HG03060 (cell line): ENCODE data around the gene PCDH12.

ENCODE experiments used
- ATAC-seq: cut with Tn5 transposase; IDR thresholded peaks from one replicate; pipeline ENCODE4 v1.9.1; 2021; ENCODE audit warnings: low read depth, moderate number of reproducible peaks; ENCODE audit not compliant: unreplicated experiment

The PCDH12 gene

DNA sequence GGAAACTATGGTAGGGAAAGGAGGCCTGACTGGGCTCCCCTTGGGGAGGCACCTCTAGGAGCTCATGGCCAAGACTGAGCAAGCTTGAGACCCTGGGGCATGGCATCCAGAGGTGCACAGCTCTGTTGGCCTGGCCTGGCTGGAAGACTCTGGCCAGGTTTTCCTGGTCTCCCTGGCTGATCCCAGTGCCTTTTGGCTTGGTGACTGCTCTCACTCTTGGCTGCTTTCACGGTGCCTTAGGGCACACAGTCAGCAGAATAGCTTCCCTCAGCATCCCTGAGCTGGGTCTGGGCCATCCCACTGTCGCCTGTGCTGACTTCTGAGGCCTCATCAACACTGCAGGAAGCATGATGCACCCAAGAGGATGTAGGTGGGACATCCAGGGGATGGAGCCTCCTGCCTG, 47.7 kb downstream of the PCDH12 start:
- no peak for ATAC-seq

DNA sequence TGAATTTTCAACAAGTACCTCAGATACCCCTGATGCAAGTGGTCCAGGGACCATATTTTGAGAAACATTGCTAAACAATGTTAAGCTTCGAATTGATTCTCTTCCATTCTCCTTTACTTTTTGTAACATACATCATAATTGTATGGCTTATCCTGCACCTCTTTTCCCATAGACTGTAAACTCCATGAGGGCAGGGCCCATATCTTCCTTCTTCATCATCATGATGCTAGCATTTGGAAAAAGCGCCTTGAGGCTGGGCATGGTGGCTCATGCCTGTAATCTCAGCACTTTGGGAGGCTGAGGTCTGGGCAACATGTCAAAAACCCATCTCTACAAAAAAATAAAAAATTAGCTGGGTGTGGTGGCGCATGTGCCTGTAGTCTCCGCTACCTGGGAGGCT, 48.8 kb downstream of the PCDH12 start:
- no peak for ATAC-seq

DNA sequence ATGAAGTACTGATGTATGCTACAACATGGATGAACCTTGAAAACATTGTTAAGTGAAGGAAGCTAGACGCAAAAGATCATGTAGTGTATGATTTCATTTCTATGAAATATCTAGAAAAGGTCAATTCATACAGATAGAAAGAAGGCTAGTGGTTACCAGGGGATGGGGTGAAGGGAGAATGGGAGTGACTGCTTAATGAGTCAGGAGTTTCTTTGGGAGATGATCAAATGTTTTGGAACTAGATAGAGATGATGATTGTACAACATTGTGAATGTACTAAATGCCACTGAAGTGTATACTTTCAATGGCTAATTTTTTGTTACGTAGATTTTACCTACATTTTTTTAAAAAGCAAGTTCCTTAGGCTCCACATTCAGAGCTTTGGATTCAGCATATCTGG, 49.2 kb downstream of the PCDH12 start:
- ATAC-seq, result no peak

DNA sequence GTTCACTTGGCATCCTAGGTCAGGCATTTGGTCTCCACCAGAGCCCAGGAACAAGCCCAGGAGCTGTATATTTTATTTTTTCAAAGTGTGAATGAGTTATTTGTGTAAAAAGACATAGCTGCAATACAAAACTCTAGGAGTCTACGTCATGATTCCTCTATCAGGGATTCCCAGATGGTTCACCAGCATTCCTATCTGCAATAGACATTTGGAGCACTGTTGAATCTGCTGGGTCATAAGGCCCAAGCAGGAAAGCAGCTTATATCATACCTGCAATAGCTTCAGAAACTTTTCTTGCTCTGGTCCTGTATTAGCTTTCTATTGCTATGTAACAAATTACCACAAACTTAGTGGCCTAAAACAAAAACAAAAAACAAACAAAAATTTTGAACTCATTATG, 51.0 kb downstream of the PCDH12 start:
- ATAC-seq, result no peak

DNA sequence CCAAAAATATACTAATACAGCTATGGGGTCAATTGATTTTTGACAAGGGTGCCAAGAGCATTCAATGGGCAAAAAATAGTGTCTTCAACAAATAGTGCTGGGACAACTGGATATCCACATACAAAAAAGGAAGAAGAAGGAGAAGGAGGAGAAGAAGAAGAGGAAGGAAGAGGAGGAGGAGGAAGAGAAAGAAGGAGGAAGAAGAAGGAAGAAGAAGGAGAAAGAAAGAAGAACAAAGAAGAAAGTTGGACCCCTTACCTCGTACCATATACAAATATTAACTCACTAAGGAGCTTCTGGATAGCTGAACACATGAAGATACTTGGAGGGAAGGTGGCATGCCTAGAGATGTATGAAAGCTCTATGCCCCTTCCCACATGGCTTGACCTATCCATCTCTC, 51.5 kb downstream of the PCDH12 start:
- no peak for ATAC-seq

DNA sequence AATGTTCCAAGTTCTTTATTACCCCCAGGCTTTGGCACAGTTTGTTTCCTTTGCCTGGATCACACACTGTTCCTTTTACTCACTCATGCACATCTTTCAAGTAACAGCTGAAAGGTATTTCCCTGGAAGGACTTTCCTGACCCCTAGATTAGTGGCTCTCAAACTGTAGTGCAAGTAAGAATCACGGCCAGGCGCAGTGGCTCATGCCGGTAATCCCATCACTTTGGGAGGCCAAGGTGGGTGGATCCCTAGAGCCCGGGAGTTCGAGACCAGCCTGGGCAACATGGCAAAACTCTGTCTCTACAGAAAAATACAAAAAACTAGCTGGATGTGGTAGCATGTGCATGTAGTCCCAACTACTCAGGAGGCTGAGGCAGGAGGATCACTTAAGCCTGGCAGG, 53.5 kb downstream of the PCDH12 start:
- ATAC-seq, result no peak

DNA sequence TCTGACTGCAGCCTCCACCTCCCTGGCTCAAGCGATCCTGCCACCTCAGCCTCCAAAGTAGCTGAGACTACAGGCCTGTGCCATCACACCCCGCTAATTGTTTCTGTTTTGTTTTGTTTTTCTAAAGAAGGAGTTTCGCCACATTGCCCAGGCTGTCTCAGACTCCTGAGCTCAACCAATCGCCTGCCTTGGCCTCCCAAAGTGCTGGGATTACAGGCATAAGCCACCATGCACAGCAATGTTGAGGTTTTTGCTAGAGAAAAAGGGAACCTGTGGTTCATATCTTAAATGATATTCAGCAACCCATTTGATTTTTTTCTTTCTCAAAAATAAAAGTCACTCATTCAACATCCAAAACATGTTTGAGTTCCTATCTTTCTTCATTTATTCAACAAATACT, 54.7 kb downstream of the PCDH12 start:
- ATAC-seq, result no peak

DNA sequence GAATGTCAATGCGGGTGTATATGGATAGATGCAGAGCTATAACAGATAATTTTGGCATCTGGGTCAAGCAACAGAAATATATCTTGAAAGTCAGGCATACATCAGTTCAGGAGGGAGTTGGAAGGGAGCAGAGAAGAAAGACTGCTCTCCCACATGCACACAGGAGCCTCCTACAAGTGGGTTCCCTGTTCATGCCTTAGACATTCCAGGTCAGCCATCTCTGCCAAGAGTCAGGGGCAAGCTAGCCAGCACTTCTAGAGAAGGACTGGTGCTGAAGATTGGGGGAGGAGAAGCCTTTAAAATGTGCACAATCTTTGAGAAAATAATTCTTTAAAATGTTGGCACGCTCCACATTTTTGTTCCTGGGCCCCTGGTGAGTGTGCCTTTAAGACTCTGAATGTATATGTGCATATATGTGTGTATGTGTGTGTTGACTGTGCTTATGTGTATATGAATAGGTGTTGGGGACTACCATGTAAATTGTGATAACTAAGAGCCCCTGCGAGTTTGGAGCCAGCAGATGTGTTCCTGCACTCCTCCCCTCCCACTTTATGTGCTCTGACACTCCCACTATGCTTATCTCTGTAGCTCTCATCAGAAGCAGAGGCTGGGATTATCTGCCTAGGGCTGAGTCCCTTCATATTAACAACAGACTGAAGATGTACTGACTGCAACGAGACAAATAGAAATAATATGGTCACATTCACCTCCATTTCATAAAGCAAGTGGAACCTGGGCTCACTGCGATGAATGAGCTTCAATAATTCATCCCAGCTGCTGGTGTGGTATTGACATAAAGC, 55.8 kb downstream of the PCDH12 start:
- no peak for ATAC-seq

DNA sequence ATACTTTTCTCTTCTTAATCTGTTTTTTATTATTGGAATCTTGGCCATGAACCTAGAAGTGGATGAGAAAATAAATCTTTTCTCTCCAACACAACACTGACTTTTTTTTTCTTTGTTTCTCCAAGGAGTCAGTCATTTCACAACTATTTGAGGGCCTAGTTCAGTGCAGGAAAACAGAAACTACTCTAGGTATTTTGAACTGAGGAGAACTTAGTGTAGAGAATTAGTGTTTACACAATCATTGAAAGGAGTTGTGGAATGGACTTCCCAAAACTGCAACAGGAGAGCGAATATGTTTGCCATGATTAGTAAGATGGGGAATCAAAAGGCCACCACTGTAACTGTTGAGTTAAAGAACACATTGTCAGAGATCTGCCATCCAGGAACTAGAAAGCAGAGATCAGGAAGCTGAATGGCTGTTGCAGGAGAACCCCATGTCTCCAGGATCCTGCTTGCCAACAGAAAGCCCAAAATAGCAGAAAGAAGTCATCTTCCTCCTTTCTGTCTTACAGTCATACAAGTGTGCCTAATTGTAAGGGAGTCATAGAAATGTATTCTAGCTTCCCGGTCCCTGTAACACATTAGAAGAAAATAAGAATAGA, 59.5 kb downstream of the PCDH12 start:
- no peak for ATAC-seq

DNA sequence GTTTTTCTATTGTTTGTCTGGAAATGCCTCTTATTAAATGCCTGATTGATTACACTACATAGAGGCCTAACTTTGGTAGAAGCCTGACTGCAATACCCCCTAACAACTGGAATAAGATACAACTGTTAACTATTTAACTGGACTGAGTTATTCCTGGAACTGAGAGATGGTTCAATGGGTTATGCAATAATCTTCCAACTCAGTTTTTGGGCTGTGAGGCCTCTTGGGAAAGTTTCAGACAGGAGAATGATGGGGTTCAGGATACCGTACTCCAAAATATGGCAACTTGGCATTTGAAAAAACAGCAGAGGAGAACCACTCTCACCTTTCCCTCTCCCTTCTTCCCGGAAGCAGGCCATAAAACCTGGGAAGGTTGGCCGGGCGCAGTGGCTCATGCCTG, 60.6 kb downstream of the PCDH12 start:
- ATAC-seq, result no peak
